Left kidney (tissue), 2 donors: ENCODE measurements around the gene MKRN2. TPM values are rescaled to one million over a fixed set of nuclear protein-coding genes. Genes with fewer than 3 reads are reported as not detected.
"Not testable (repeated sequence)": the region's sequence is repeated elsewhere in the genome, so short reads cannot be mapped to it uniquely, and the experiment has no call there.

Source experiments
- DNase-seq: peaks from one replicate; pipeline ENCODE4 v3.0.0-alpha.2; 2013
- polyA plus RNA-seq: library from polyadenylated mRNA; unstranded; fragments of 120-200 nt; gene quantifications from one replicate; pipeline ENCODE4 v1.2.1, GENCODE V29; 2013; ENCODE audit not compliant: insufficient read length

MKRN2 gene
- polyA plus RNA-seq, 1 donor = 52.3 TPM

DNA sequence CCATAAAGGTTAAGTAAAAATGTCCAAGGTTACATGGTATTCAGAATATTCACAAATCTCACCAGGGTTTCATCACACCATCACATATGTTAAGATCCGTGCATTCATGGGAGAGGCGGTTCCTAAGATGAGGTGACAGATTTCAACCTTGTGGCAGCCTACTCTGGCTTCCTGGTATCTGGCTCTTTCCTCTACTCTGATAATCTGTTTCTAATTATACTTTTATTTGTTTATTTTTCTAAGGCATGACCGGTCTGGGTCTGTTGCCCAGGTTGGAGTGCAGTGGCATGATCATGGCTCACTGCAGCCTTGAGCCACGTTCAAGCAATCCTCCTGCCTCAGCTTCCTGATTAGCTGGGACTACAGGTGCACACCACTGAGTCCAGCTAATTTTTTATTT is 72.7 kb downstream of the MKRN2 start:
- no peak for DNase-seq

DNA sequence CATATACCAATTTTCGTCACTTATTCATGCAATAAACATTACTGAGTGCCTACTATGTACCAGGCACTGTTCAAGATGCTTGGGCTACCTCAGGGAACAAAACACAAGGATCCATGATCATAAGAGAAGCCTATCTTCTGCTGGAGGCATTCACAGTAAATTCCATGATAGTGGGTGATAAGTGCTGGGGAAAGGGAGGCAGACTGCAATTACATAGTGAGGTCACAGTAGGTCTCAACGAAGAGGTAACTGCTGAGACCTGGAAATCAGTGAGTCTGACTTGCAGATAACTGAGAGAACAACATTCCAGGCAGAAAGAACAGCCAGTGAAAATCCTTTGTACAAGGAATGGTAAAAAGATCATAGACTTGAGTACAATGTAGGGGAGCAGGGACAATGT is 73.4 kb downstream of the MKRN2 start:
- DNase-seq = no peak

DNA sequence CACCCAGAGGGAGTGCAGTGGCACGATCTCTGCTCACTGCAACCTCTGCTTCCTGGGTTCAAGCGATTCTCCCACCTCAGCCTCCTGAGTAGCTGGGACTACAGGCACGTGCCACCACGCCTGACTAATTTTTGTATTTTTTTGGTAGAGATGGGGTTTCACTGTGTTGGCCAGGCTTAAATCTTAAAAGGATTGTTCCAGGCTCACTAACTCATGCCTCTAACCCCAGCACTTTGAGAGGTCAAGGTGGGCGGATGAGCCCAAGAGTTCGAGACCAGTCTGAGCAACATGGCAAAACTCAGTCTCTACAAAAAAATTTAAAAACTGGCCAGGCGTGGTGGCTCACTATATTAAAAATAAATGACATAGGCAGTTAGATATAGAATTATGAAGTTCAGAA is 74.0 kb downstream of the MKRN2 start:
- not testable (repeated sequence) for DNase-seq

DNA sequence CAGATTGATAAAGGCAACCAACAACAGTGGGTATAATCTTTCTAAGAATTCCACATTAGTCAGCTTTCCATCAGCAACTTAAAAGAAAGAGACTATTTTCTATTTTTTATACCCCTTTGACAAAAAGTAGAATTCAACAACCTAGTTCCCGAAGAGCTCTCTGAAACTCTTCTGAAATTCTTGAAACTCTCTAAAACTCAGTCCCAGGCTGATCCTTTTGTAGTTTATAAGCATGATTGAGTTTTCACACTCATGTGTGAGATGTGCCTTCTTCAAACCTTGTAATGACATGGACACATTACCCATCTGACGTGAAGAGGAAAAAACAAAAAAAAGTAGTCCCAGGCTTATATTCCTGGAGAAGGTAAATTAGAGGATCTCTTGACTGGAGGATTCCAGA is 75.6 kb downstream of the MKRN2 start:
- DNase-seq = no peak

DNA sequence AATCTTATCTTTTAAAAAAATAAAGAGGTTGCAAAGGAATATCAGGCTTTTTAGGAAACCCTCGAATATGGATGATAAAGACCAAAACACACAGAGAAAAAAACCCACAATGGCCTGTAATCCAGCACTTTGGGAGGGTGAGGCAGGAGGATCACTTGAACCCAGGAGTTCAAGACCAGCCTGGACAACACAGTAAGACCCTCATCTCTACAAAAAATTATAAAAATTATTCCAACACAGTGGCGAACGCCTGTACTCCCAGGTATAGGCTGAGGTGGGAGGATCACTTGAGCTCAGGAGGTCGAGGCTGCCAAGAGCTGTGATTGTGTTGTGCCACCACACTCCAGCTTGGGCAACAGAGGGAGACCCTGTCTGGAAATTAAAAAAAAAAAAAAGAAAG is 76.2 kb downstream of the MKRN2 start:
- DNase-seq = no peak

Other genes with a start within 250 kb of the MKRN2 start
- gene TSEN2, start 72.6 kb upstream of the MKRN2 start, polyA plus RNA-seq = 34.9 TPM
- gene MKRN2OS, start 11.6 kb upstream of the MKRN2 start, polyA plus RNA-seq = 2.6 TPM
- gene RAF1, start 107.0 kb downstream of the MKRN2 start, polyA plus RNA-seq = 160 TPM
- 2.2 TPM for gene TMEM40, start 202.2 kb downstream of the MKRN2 start, polyA plus RNA-seq
- 7.5 TPM for gene CAND2, start 239.6 kb downstream of the MKRN2 start, polyA plus RNA-seq